GM19395 (cell line): ENCODE measurements around the gene GAMT.

Experiments
- ATAC-seq: cut with Tn5 transposase; IDR thresholded peaks from one replicate; pipeline ENCODE4 v1.9.1; 2021; ENCODE audit warnings: mild to moderate bottlenecking, moderate library complexity; ENCODE audit not compliant: unreplicated experiment

The GAMT gene

GRCh38 chr19:1401889-1402217 is 511 bp upstream of the GAMT start:
- ATAC-seq = no peak

GRCh38 chr19:1400281-1401137 is 833 bp downstream of the GAMT start:
- ATAC-seq = no peak

GRCh38 chr19:1399745-1400144 is 1.6 kb downstream of the GAMT start:
- no peak for ATAC-seq

GRCh38 chr19:1399079-1399478 is 2.3 kb downstream of the GAMT start:
- no peak for ATAC-seq

GRCh38 chr19:1397838-1398237 is 3.5 kb downstream of the GAMT start:
- no peak for ATAC-seq

- ATAC-seq = no peak
Measured at GRCh38 chr19:1396768-1397679, 4.3 kb downstream of the GAMT start.

- no peak for ATAC-seq
Measured at GRCh38 chr19:1396019-1396767, 5.1 kb downstream of the GAMT start.

- no peak for ATAC-seq
Measured at GRCh38 chr19:1395194-1396018, 5.9 kb downstream of the GAMT start.

GRCh38 chr19:1394252-1395193 is 6.8 kb downstream of the GAMT start:
- ATAC-seq = no peak

GRCh38 chr19:1393841-1394240 is 7.5 kb downstream of the GAMT start:
- ATAC-seq = no peak

- no peak for ATAC-seq
Measured at GRCh38 chr19:1392939-1393530, 8.3 kb downstream of the GAMT start.

GRCh38 chr19:1392407-1392806 is 8.9 kb downstream of the GAMT start:
- ATAC-seq = no peak

- ATAC-seq = no peak
Measured at GRCh38 chr19:1390890-1391423, 10.4 kb downstream of the GAMT start.

GRCh38 chr19:1389033-1389940 is 12.1 kb downstream of the GAMT start:
- ATAC-seq = no peak

GRCh38 chr19:1388637-1389026 is 12.7 kb downstream of the GAMT start:
- no peak for ATAC-seq

GRCh38 chr19:1387684-1388636 is 13.4 kb downstream of the GAMT start:
- ATAC-seq = no peak
